ENCODE data around the gene DNAJC27.

Gene DNAJC27

GRCh38 chr2:24937236-24937635, 34.5 kb downstream of the DNAJC27 start:
- Histone ChIP-seq H3K4me3 (no peak overlapping the region), H3K9me3 (replicated peaks in 1 of 11) (no peaks in the 10 kb centered on the region), H3K36me3 (no peaks in the 10 kb centered on the region), H3K4me1 (no peaks in the 10 kb centered on the region), H3K9ac (no peak overlapping the region), H3K4me2 (no peak overlapping the region), H3K27me3 (no peaks in the 10 kb centered on the region), H4K20me1 (no peaks in the 10 kb centered on the region), H3K27ac (no peak overlapping the region)
- TF ChIP-seq Cebpa-rat (IDR thresholded peaks at IDR 0.05): no peak

- Histone ChIP-seq H3K4me1 (peaks cover 6 to 13% (median 9%) of the 10 kb centered on the region in 10 experiments), H3K9ac (no peak overlapping the region), H3K4me2 (no peak overlapping the region), H3K27ac (no peak overlapping the region), H4K20me1 (no peaks in the 10 kb centered on the region), H3K36me3 (no peaks in the 10 kb centered on the region), H3K4me3 (no peak overlapping the region), H3K27me3 (no peaks in the 10 kb centered on the region), H3K9me3 (replicated peaks in 1 of 11) (no peaks in the 10 kb centered on the region)
- TF ChIP-seq Cebpa-rat (IDR thresholded peaks at IDR 0.05): no peak
Observed at GRCh38 chr2:24935145-24935544, 36.6 kb downstream of the DNAJC27 start.

DNA sequence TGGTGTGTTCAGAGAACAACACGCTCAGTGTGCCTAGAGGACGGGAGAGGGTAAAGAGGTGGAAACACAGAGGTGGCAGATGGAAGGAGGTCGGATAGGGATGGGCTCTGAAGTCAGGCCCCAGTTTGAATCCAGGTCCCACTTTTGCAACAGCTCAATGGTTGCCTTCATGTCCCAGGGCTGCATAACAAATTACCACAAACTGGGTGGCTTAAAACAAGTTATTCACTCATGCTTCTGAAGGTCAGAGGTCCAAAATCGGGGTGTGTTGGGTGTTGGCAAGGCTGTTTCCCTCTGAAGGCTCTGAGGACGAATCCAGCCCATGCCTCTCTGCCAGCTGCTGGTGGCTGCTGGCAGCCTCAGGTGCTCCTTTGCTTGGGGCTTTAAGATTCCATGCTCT, 39.0 kb downstream of the DNAJC27 start:
- no peak overlapping the region for H3K27ac ChIP-seq
- H3K4me1 ChIP-seq: peaks cover 6 to 14% (median 9%) of the 10 kb centered on the region in 10 experiments
- no peaks in the 10 kb centered on the region for H4K20me1 ChIP-seq
- H3K9ac ChIP-seq: no peak overlapping the region
- H3K9me3 ChIP-seq (replicated peaks in 1 of 11): no peaks in the 10 kb centered on the region
- H3K27me3 ChIP-seq: no peaks in the 10 kb centered on the region
- no peak overlapping the region for H3K4me3 ChIP-seq
- H3K4me2 ChIP-seq: no peak overlapping the region
- no peak for TF ChIP-seq Cebpa-rat (IDR thresholded peaks at IDR 0.05)
- H3K36me3 ChIP-seq: no peaks in the 10 kb centered on the region

GRCh38 chr2:24930768-24931167, 41.0 kb downstream of the DNAJC27 start:
- peak overlapping the region in 1 of 11 experiments; percentile 41; a peak in 3 of 22 replicates for H3K9ac ChIP-seq
- no peaks in the 10 kb centered on the region for H3K36me3 ChIP-seq
- H4K20me1 ChIP-seq: no peaks in the 10 kb centered on the region
- no peaks in the 10 kb centered on the region for H3K27me3 ChIP-seq
- no peak overlapping the region for H3K27ac ChIP-seq
- no peak overlapping the region for H3K4me3 ChIP-seq
- peak overlapping the region; percentile 25 to 63 (median 52) for H3K4me2 ChIP-seq
- TF ChIP-seq Cebpa-rat (IDR thresholded peaks at IDR 0.05): no peak
- no peaks in the 10 kb centered on the region for H3K9me3 ChIP-seq (replicated peaks in 1 of 11)
- peaks cover 20 to 29% (median 24%) of the 10 kb centered on the region in 10 experiments for H3K4me1 ChIP-seq

DNA sequence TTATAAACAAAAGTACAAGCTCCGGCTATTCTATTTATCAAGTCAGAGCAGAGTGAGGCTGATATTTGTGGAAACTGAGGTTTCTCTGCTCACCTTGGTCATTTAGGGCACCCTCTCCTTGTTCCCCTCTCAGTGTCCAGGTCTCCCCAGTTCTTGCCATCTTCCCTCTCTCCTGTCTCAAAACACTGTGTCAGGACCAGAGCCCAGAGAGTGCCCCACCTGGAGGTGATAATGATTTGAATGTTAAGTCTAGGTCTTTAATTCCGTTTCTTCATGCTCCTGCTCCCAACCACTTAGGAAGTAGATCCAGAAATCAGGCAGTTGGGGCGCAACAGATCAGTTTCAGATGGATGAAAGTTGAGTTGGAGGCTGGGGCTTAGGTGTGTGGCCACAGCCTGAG, 42.5 kb downstream of the DNAJC27 start:
- Histone ChIP-seq H4K20me1 (no peaks in the 10 kb centered on the region), H3K27me3 (no peaks in the 10 kb centered on the region), H3K9ac (no peak overlapping the region), H3K4me3 (no peak overlapping the region), H3K27ac (no peak overlapping the region), H3K4me2 (no peak overlapping the region), H3K4me1 (peaks cover 20 to 30% (median 25%) of the 10 kb centered on the region in 10 experiments), H3K9me3 (replicated peaks in 1 of 11) (no peaks in the 10 kb centered on the region), H3K36me3 (no peaks in the 10 kb centered on the region)
- TF ChIP-seq Cebpa-rat (IDR thresholded peaks at IDR 0.05): no peak

GRCh38 chr2:24928036-24928435, 43.7 kb downstream of the DNAJC27 start:
- peaks cover 20 to 37% (median 25%) of the 10 kb centered on the region in 10 experiments for H3K4me1 ChIP-seq
- no peaks in the 10 kb centered on the region for H3K36me3 ChIP-seq
- no peak overlapping the region for H3K4me2 ChIP-seq
- H3K9ac ChIP-seq: no peak overlapping the region
- no peaks in the 10 kb centered on the region for H3K27me3 ChIP-seq
- TF ChIP-seq Cebpa-rat (IDR thresholded peaks at IDR 0.05): no peak
- no peaks in the 10 kb centered on the region for H4K20me1 ChIP-seq
- no peak overlapping the region for H3K27ac ChIP-seq
- no peak overlapping the region for H3K4me3 ChIP-seq
- H3K9me3 ChIP-seq (replicated peaks in 1 of 11): no peaks in the 10 kb centered on the region

DNA sequence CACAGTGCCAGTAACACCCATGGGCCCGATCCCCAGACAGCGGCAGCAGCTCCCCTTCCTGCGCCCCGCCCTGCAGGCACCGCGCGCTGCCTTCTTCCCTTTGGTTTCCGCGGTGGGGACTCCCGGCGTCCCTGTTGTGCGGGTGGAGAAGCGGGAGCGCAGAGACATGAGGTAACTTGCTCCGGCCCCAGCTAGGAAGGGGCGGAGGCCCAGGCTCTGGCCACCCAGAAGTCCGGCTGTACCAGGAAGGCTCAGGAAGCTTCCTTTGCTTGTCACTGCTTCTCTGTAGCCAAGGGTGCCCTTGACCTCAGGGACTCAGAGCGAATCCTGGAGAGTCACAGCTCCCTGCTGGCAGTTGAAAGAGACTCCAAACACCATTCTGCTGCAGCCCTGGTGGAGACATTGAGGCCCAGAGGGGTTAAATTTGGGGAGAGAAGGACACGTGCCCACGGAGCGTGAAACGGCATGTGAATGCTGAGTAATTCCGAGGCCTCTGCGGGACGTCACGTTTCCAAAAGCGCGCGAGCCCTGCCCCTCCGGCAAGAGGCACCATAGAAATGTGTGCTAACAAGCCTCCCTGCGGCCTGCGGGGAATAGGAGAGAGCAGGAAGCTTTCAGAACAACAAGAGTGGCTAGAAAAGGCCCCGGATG, 45.0 kb downstream of the DNAJC27 start:
- H3K4me2 ChIP-seq: peak overlapping the region; percentile 75 to 93 (median 84)
- no peak for TF ChIP-seq Cebpa-rat (IDR thresholded peaks at IDR 0.05)
- peaks cover 20 to 37% (median 25%) of the 10 kb centered on the region in 10 experiments for H3K4me1 ChIP-seq
- H3K27me3 ChIP-seq: no peaks in the 10 kb centered on the region
- H3K9ac ChIP-seq: peak overlapping the region in 10 of 11 experiments; percentile 14 to 59 (median 46); a peak in 18 of 22 replicates
- no peaks in the 10 kb centered on the region for H3K9me3 ChIP-seq (replicated peaks in 1 of 11)
- no peaks in the 10 kb centered on the region for H4K20me1 ChIP-seq
- H3K4me3 ChIP-seq: peak overlapping the region; percentile 2 to 56 (median 31); a peak in 15 of 20 replicates
- no peaks in the 10 kb centered on the region for H3K36me3 ChIP-seq
- peak overlapping the region in 7 of 11 experiments; percentile 7 to 48 (median 29); a peak in 8 of 22 replicates for H3K27ac ChIP-seq

- Histone ChIP-seq H3K4me2 (peak overlapping the region; percentile 75 to 93 (median 84)), H3K9ac (peak overlapping the region in 10 of 11 experiments; percentile 14 to 59 (median 46); a peak in 15 of 22 replicates)
Observed at GRCh38 chr2:24926220-24926601, 45.5 kb downstream of the DNAJC27 start.

DNA sequence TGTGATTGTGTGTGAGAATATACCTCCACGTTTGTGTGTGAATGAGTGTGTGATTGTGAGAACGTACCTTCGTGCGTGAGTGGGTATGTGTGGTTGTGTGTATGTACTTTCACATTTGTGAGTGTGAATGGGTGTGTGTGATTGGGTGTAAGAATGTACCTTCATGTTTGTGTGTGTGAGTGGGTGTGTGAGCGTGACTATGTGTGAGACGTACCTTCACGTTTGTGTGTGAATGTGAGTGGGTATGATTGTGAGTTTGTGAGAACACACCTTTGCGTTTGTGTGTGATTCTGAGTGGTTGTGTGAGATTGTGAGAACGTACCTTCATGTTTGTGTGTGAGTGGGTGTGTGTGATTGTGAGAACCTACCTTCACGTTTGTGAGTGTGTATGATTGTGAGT, 45.9 kb downstream of the DNAJC27 start:
- Histone ChIP-seq H3K27me3 (peaks cover 0 to 8% (median 0%) of the 10 kb centered on the region in 11 experiments; a peak in 5 of 22 replicates), H3K4me1 (peaks cover 17 to 29% (median 24%) of the 10 kb centered on the region in 10 experiments), H3K4me3 (no peak overlapping the region), H3K27ac (no peak overlapping the region), H3K9ac (no peak overlapping the region), H3K9me3 (replicated peaks in 1 of 11) (no peaks in the 10 kb centered on the region), H3K36me3 (no peaks in the 10 kb centered on the region), H4K20me1 (no peaks in the 10 kb centered on the region), H3K4me2 (peak overlapping the region; percentile 75 to 93 (median 84); a peak in 21 of 22 replicates)
- TF ChIP-seq Cebpa-rat (IDR thresholded peaks at IDR 0.05): no peak

More at GRCh38 chr2:24926220-24926601, 45.5 kb downstream of the DNAJC27 start:
- no peaks in the 10 kb centered on the region for H4K20me1 ChIP-seq
- peaks cover 20 to 33% (median 25%) of the 10 kb centered on the region in 10 experiments for H3K4me1 ChIP-seq
- H3K36me3 ChIP-seq: no peaks in the 10 kb centered on the region
- H3K27me3 ChIP-seq: peaks cover 0 to 4% (median 0%) of the 10 kb centered on the region in 11 experiments; a peak in 2 of 22 replicates
- H3K27ac ChIP-seq: peak overlapping the region in 4 of 11 experiments; percentile 7 to 48 (median 34); a peak in 5 of 22 replicates
- no peak for TF ChIP-seq Cebpa-rat (IDR thresholded peaks at IDR 0.05)
- peak overlapping the region in 9 of 10 experiments; percentile 2 to 56 (median 37); a peak in 13 of 20 replicates for H3K4me3 ChIP-seq
- H3K9me3 ChIP-seq (replicated peaks in 1 of 11): no peaks in the 10 kb centered on the region

Data from BLaER1 treated with 17β-estradiol and CSF1 and Interleukin-3, amounts not matched to agents 10 nM and 100 nM (cell line).